ENCODE results near the gene GMDS.

The GMDS gene

DNA sequence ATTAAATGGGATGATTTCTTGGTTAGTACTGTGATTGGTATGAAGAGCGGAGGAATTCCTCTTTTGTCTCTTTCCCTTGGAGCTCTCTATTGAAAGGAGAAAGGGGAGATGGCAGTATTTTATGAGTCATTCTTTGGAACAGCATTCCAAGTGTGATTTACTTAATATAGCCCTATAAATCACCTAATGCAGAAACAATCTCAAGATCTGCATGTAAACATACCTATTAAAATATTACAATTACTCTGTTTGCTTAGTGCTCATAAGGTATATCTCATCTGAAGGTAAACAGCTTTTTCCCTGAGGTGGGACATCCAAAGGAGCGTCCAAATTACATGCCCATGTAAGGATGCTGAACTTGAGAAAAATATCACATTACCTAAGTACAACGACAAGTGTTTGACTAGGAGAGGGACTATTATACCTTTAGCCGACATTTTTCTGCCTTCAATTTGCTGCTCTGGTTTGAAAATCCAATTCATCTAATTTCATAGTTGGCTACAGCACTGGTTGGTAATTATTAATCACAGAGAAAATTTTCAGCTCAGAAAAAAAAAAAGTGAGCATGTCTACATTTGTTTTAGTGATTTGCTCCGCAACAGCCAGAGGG lies 406.7 kb downstream of the GMDS start:
- no peaks in the 10 kb centered on the region for H3K4me1 ChIP-seq (ENCODE audit: low read length)
- H3K4me3 ChIP-seq (ENCODE audit: low read length), result no peak overlapping the region
- no peaks in the 10 kb centered on the region for H4K20me1 ChIP-seq (ENCODE audit: insufficient read depth, low read length)
- no peak overlapping the region for H3K27ac ChIP-seq (ENCODE audit: low read length)
- no peaks in the 10 kb centered on the region for H3K27me3 ChIP-seq (ENCODE audit: low read depth, low read length)
- H3K4me2 ChIP-seq (ENCODE audit: low read length), result no peak overlapping the region
- no peak overlapping the region for H2AFZ ChIP-seq (ENCODE audit: low read depth, low read length)
- H3K9ac ChIP-seq (ENCODE audit: low read length), result no peak overlapping the region
- TF ChIP-seq, protein P1, sequence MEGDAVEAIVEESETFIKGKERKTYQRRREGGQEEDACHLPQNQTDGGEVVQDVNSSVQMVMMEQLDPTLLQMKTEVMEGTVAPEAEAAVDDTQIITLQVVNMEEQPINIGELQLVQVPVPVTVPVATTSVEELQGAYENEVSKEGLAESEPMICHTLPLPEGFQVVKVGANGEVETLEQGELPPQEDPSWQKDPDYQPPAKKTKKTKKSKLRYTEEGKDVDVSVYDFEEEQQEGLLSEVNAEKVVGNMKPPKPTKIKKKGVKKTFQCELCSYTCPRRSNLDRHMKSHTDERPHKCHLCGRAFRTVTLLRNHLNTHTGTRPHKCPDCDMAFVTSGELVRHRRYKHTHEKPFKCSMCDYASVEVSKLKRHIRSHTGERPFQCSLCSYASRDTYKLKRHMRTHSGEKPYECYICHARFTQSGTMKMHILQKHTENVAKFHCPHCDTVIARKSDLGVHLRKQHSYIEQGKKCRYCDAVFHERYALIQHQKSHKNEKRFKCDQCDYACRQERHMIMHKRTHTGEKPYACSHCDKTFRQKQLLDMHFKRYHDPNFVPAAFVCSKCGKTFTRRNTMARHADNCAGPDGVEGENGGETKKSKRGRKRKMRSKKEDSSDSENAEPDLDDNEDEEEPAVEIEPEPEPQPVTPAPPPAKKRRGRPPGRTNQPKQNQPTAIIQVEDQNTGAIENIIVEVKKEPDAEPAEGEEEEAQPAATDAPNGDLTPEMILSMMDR (IDR thresholded peaks at IDR 0.05; ENCODE audit: low read depth, low read length), result no peak
- TF ChIP-seq EZH2phosphoT487 (IDR thresholded peaks at IDR 0.05; ENCODE audit: low read depth), result no peak
- H3K36me3 ChIP-seq (replicated peaks; ENCODE audit: low read depth, low read length), result no peaks in the 10 kb centered on the region
- no peaks in the 10 kb centered on the region for H3K9me3 ChIP-seq (ENCODE audit: insufficient read depth, low read length)
- H3K79me2 ChIP-seq (ENCODE audit: low read length), result no peaks in the 10 kb centered on the region

DNA sequence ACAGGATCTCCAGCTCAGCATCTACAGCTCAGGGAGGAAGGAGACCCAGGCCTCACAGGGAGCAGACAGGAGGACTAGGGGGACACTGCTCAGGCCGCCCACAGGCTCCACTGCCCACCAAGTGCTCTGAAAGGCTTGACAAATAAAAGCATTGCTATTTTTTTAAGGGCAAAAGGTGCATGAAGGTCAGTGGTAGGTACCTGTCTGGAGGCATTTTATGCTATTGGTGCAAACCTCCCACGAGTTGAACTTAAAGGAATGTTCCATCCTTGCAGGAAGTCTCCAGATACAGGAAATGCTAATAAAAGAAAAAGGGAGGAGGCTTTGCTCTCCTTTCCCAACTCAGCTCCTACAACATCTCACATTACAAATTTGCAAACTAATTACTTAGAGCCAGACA lies 407.6 kb downstream of the GMDS start:
- Histone ChIP-seq H3K36me3 (replicated peaks; ENCODE audit: low read depth, low read length) (no peaks in the 10 kb centered on the region), H3K4me1 (ENCODE audit: low read length) (no peaks in the 10 kb centered on the region), H3K9me3 (ENCODE audit: insufficient read depth, low read length) (no peaks in the 10 kb centered on the region), H4K20me1 (ENCODE audit: insufficient read depth, low read length) (no peaks in the 10 kb centered on the region), H3K4me2 (ENCODE audit: low read length) (no peak overlapping the region), H3K27me3 (ENCODE audit: low read depth, low read length) (no peaks in the 10 kb centered on the region), H3K4me3 (ENCODE audit: low read length) (no peak overlapping the region), H3K27ac (ENCODE audit: low read length) (no peak overlapping the region), H2AFZ (ENCODE audit: low read depth, low read length) (no peak overlapping the region), H3K9ac (ENCODE audit: low read length) (no peak overlapping the region), H3K79me2 (ENCODE audit: low read length) (no peaks in the 10 kb centered on the region)
- TF ChIP-seq EZH2phosphoT487 (IDR thresholded peaks at IDR 0.05; ENCODE audit: low read depth), result no peak
- TF ChIP-seq, protein P1 (IDR thresholded peaks at IDR 0.05; ENCODE audit: low read depth, low read length), result no peak

DNA sequence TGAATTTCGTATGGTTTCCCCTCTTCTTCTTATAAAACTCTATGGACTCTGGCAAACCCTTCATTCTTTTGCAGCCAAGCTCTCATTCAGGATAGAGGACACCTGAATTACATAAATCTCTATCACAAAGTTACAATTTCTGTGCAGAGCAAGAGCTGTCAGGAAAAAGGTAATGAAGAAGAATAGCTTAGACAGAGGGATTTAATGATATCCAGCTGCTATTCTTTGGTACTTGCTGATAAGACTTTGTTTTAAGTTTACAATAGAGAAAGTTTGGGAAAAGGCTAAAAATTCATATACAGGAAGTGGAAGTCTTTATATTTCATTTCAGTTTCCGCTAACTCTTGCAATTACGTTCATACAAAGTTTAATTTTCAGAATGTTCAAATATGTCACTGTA lies 408.7 kb downstream of the GMDS start:
- H3K4me2 ChIP-seq (ENCODE audit: low read length), result no peak overlapping the region
- H3K79me2 ChIP-seq (ENCODE audit: low read length), result no peaks in the 10 kb centered on the region
- no peaks in the 10 kb centered on the region for H3K9me3 ChIP-seq (ENCODE audit: insufficient read depth, low read length)
- no peak overlapping the region for H3K27ac ChIP-seq (ENCODE audit: low read length)
- H3K27me3 ChIP-seq (ENCODE audit: low read depth, low read length), result no peaks in the 10 kb centered on the region
- H3K4me1 ChIP-seq (ENCODE audit: low read length), result no peaks in the 10 kb centered on the region
- H3K9ac ChIP-seq (ENCODE audit: low read length), result no peak overlapping the region
- H2AFZ ChIP-seq (ENCODE audit: low read depth, low read length), result no peak overlapping the region
- TF ChIP-seq, protein P1 (IDR thresholded peaks at IDR 0.05; ENCODE audit: low read depth, low read length), result no peak
- no peak for TF ChIP-seq EZH2phosphoT487 (IDR thresholded peaks at IDR 0.05; ENCODE audit: low read depth)
- H3K4me3 ChIP-seq (ENCODE audit: low read length), result no peak overlapping the region
- no peaks in the 10 kb centered on the region for H4K20me1 ChIP-seq (ENCODE audit: insufficient read depth, low read length)
- H3K36me3 ChIP-seq (replicated peaks; ENCODE audit: low read depth, low read length), result no peaks in the 10 kb centered on the region

DNA sequence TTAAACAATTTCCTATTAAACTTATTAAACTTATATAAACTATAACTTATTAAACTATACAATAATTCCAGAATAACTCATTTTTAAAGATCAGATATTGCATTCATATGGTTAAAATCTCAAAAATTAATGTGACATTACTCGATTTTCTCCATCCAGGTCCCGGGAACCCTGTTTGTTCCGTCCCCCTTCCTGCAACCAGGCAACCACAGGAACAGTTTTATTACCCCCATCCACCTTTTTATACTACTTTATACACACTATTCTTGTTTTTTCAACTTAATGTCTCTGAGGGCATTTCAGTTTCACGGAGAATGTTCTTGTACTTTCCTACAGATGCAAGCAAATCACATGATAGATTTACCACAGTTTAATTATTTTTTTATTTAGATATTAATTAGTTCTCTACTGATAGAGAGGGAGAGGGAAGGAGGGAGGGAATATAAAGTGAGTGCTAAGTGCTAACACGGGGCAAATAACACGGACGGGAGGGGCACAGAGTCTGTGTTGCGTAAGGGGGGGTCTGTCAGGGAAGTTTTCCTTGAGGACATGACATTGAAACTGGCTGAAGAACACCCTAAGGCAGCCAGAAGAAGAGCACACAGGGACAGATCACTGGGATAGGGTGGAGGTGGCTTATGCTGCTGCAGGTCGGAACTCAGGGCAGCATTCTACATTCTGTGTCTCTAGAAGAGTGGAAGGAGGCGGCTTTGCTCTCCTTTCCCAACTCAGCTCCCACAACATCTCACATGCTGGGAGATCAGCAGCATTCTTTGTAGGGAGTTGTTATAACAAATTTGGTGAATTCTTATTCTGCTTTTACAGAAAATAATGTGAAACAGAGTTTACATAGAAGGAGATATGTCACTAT lies 410.5 kb downstream of the GMDS start:
- no peak overlapping the region for H3K27ac ChIP-seq (ENCODE audit: low read length)

More for the DNA sequence above, 410.5 kb downstream of the GMDS start:
- Histone ChIP-seq H3K36me3 (replicated peaks; ENCODE audit: low read depth, low read length) (no peaks in the 10 kb centered on the region), H3K79me2 (ENCODE audit: low read length) (no peaks in the 10 kb centered on the region), H3K9me3 (ENCODE audit: insufficient read depth, low read length) (no peaks in the 10 kb centered on the region), H2AFZ (ENCODE audit: low read depth, low read length) (no peak overlapping the region), H3K9ac (ENCODE audit: low read length) (no peak overlapping the region), H3K27me3 (ENCODE audit: low read depth, low read length) (no peaks in the 10 kb centered on the region), H3K4me1 (ENCODE audit: low read length) (no peaks in the 10 kb centered on the region), H3K4me3 (ENCODE audit: low read length) (no peak overlapping the region), H3K4me2 (ENCODE audit: low read length) (no peak overlapping the region), H4K20me1 (ENCODE audit: insufficient read depth, low read length) (no peaks in the 10 kb centered on the region)
- no peak for TF ChIP-seq EZH2phosphoT487 (IDR thresholded peaks at IDR 0.05; ENCODE audit: low read depth)
- TF ChIP-seq, protein P1 (IDR thresholded peaks at IDR 0.05; ENCODE audit: low read depth, low read length), result no peak

Measured in OCI-LY3 (cell line).